GM10266 (cell line): ENCODE data around the gene PTPA.

Experiments
- DNase-seq: peaks from one replicate; pipeline ENCODE4 v3.0.0; 2012; ENCODE audit errors: extremely low spot score
- CTCF ChIP-seq: IDR thresholded peaks from 2 replicates; pipeline ENCODE4 v1.5.1; 2012; ENCODE audit warnings: mild to moderate bottlenecking, low read depth; ENCODE audit not compliant: control insufficient read depth, insufficient read depth; ENCODE audit errors: missing control alignments

The PTPA gene

GRCh38 chr9:129095908-129096307 lies 15.3 kb upstream of the PTPA start:
- no peak for DNase-seq
- no peak for TF ChIP-seq CTCF

- no peak for DNase-seq
- TF ChIP-seq CTCF, result no peak
Observed at GRCh38 chr9:129097671-129098306, 13.4 kb upstream of the PTPA start.

GRCh38 chr9:129098328-129098727 lies 12.9 kb upstream of the PTPA start:
- no peak for DNase-seq
- no peak for TF ChIP-seq CTCF

- TF ChIP-seq CTCF, result no peak
- no peak for DNase-seq
Observed at GRCh38 chr9:129100383-129101169, 10.6 kb upstream of the PTPA start.

- no peak for TF ChIP-seq CTCF
Observed at GRCh38 chr9:129101279-129101678, 9.9 kb upstream of the PTPA start.

GRCh38 chr9:129102095-129102525 lies 9.1 kb upstream of the PTPA start:
- no peak for TF ChIP-seq CTCF
- DNase-seq, result no peak

More at GRCh38 chr9:129101279-129101678, 9.9 kb upstream of the PTPA start:
- DNase-seq, result no peak
